PC-9 (cell line): Measurements from ENCODE around the gene XRCC2. TPM values are rescaled to one million over a fixed set of nuclear protein-coding genes. Genes with fewer than 3 reads are reported as not detected.
A peak's percentile ranks its signal among the peaks of the same experiment; 100 is the strongest.

Experiments
- BruUV-seq: library from RNA; stranded (reverse); fragments of 400-500 nt; replicated peaks from 2 replicates; lab custom pipeline; 2021; lab: Mats Ljungman, UMichigan
- CTCF ChIA-PET: fragments of 300-600 bp; sonication (Branson Sonifier 250); formaldehyde crosslinking; loops from one replicate; lab custom pipeline; 2022; ENCODE audit warnings: antibody characterized with exemption; lab: Charles Lee
- POLR2A ChIA-PET: fragments of 300-600 bp; sonication (Branson Sonifier 250); formaldehyde crosslinking; loops from one replicate; lab custom pipeline; 2022; ENCODE audit warnings: antibody characterized with exemption; ENCODE audit not compliant: unreplicated experiment; lab: Charles Lee
- DNase-seq, 2 experiments: peaks; one replicate each; pipeline versions ENCODE4 v3.0.0 to v3.0.0-alpha.2; 2015 to 2022; ENCODE audit warnings: mixed read lengths in 1 of 2
- H2AFZ ChIP-seq: fragments of 200-600 bp; sonication (generic); 2 replicates; pipeline ENCODE4 v1.8.1; 2017; ENCODE audit warnings: antibody characterized with exemption
- H3F3A ChIP-seq: fragments of 200-600 bp; sonication (generic); 2 replicates; pipeline ENCODE4 v1.8.1; 2017; ENCODE audit warnings: antibody characterized with exemption, mild to moderate bottlenecking, low read depth; ENCODE audit not compliant: insufficient read depth
- H3K27ac ChIP-seq: fragments of 200-600 bp; sonication (generic); 2 replicates; pipeline ENCODE4 v1.6.1; 2016; ENCODE audit warnings: mixed run types
- H3K27me3 ChIP-seq: fragments of 200-600 bp; sonication (generic); 2 replicates; pipeline ENCODE4 v1.6.1; 2016; ENCODE audit warnings: low read depth, mixed run types; ENCODE audit not compliant: insufficient read depth
- H3K36me3 ChIP-seq: fragments of 200-600 bp; sonication (generic); 2 replicates; pipeline ENCODE4 v1.6.1; 2016; ENCODE audit warnings: low read depth, mixed run types
- H3K4me1 ChIP-seq: fragments of 200-600 bp; sonication (generic); replicated peaks from 2 replicates; pipeline ENCODE4 v1.6.1; 2016; ENCODE audit warnings: mixed run types; ENCODE audit not compliant: insufficient read depth
- H3K4me2 ChIP-seq: fragments of 200-600 bp; sonication (generic); 2 replicates; pipeline ENCODE4 v1.6.1; 2017; ENCODE audit warnings: mixed run types
- H3K4me3 ChIP-seq: fragments of 200-600 bp; sonication (generic); 2 replicates; pipeline ENCODE4 v1.6.1; 2016; ENCODE audit warnings: mixed run types
- H3K79me2 ChIP-seq: fragments of 200-600 bp; sonication (generic); 2 replicates; pipeline ENCODE4 v1.6.1; 2017; ENCODE audit warnings: low read depth, mixed run types
- H3K9me2 ChIP-seq: fragments of 200-600 bp; sonication (generic); 2 replicates; pipeline ENCODE4 v1.8.1; 2017; ENCODE audit warnings: mild to moderate bottlenecking; ENCODE audit not compliant: insufficient read depth
- H3K9me3 ChIP-seq: fragments of 200-600 bp; sonication (generic); 2 replicates; pipeline ENCODE4 v1.8.1; 2016; ENCODE audit warnings: low read depth; ENCODE audit not compliant: insufficient read depth
- H4K20me1 ChIP-seq: fragments of 200-600 bp; sonication (generic); 2 replicates; pipeline ENCODE4 v1.8.1; 2017; ENCODE audit not compliant: insufficient read depth
- EZH2 ChIP-seq: fragments of 200-600 bp; sonication (generic); IDR thresholded peaks from 2 replicates; pipeline ENCODE4 v1.8.0; 2017; ENCODE audit warnings: antibody characterized with exemption, low read depth
- intact Hi-C: fragments of 100-400 bp; cut with micrococcal nuclease; formaldehyde crosslinking; loops from one replicate; pipeline ENCODE4 v1.10.0; 2022; ENCODE audit not compliant: unreplicated experiment
- total RNA-seq: library from RNA; stranded (reverse); gene quantifications from 2 replicates; pipeline ENCODE4 v1.2.3, GENCODE V29; 2021
- TF ChIP-seq, protein P1 (sequence below): fragments of 200-600 bp; sonication (generic); conservative IDR thresholded peaks from 2 replicates; pipeline ENCODE4 v1.6.1; 2017; ENCODE audit warnings: mixed run types, antibody characterized with exemption, mild to moderate bottlenecking, moderate library complexity

XRCC2 gene
- total RNA-seq, 1 experiment from 2014 or later, result 25.0 TPM

GRCh38 chr7:152673897-152674296 lies 2.0 kb downstream of the XRCC2 start:
- no peaks in the 10 kb centered on the region for H3F3A ChIP-seq
- POLR2A ChIA-PET, result no interaction called here
- no peak overlapping the region for H3K27ac ChIP-seq
- no peak overlapping the region for H2AFZ ChIP-seq
- H3K4me3 ChIP-seq, result no peak overlapping the region
- no peaks in the 10 kb centered on the region for H3K9me2 ChIP-seq
- no peak for TF ChIP-seq EZH2
- TF ChIP-seq, protein P1, sequence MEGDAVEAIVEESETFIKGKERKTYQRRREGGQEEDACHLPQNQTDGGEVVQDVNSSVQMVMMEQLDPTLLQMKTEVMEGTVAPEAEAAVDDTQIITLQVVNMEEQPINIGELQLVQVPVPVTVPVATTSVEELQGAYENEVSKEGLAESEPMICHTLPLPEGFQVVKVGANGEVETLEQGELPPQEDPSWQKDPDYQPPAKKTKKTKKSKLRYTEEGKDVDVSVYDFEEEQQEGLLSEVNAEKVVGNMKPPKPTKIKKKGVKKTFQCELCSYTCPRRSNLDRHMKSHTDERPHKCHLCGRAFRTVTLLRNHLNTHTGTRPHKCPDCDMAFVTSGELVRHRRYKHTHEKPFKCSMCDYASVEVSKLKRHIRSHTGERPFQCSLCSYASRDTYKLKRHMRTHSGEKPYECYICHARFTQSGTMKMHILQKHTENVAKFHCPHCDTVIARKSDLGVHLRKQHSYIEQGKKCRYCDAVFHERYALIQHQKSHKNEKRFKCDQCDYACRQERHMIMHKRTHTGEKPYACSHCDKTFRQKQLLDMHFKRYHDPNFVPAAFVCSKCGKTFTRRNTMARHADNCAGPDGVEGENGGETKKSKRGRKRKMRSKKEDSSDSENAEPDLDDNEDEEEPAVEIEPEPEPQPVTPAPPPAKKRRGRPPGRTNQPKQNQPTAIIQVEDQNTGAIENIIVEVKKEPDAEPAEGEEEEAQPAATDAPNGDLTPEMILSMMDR, result no peak
- H3K9me3 ChIP-seq, result no peaks in the 10 kb centered on the region
- intact Hi-C loops, result loop anchor here (10.0 kb wide), 3 partner anchors 81 to 329 kb away; partner anchors contain the start of genes ACTR3B and KMT2C
- DNase-seq, result peak in 1 of 2 experiments; percentile 41
- no TSS peak for BruUV-seq
- H3K36me3 ChIP-seq, result no peaks in the 10 kb centered on the region
- peaks cover 68% of the 10 kb centered on the region for H3K79me2 ChIP-seq
- peaks cover 24% of the 10 kb centered on the region for H3K4me1 ChIP-seq
- no peaks in the 10 kb centered on the region; the same call in 1 of the 2 replicates for H4K20me1 ChIP-seq
- H3K4me2 ChIP-seq, result peak overlapping the region; percentile 26
- no peaks in the 10 kb centered on the region for H3K27me3 ChIP-seq
- CTCF ChIA-PET, result no interaction called here

- no peaks in the 10 kb centered on the region for H3K9me3 ChIP-seq
- POLR2A ChIA-PET, result no interaction called here
- no peaks in the 10 kb centered on the region for H3K9me2 ChIP-seq
- H3K79me2 ChIP-seq, result peaks cover 71% of the 10 kb centered on the region
- CTCF ChIA-PET, result interaction anchor here (0.7 kb wide), 1 partner anchor 986 kb away, joined by 3 read pairs; no protein-coding TSS in a partner anchor
- H3K27ac ChIP-seq, result no peak overlapping the region
- BruUV-seq, result no TSS peak
- no peaks in the 10 kb centered on the region for H3K36me3 ChIP-seq
- no peaks in the 10 kb centered on the region for H3K27me3 ChIP-seq
- DNase-seq, result no peak
- no peak overlapping the region for H3K4me3 ChIP-seq
- H2AFZ ChIP-seq, result no peak overlapping the region
- peaks cover 24% of the 10 kb centered on the region for H3K4me1 ChIP-seq
- H3K4me2 ChIP-seq, result no peak overlapping the region
- H4K20me1 ChIP-seq, result no peaks in the 10 kb centered on the region; the same call in 1 of the 2 replicates
- intact Hi-C loops, result loop anchor here (10.0 kb wide), 3 partner anchors 82 to 328 kb away; partner anchors contain the start of genes ACTR3B and KMT2C
- H3F3A ChIP-seq, result no peaks in the 10 kb centered on the region
- TF ChIP-seq, protein P1, result no peak
- no peak for TF ChIP-seq EZH2
These were observed 3.3 kb downstream of the XRCC2 start for GRCh38 chr7:152672626-152673025.

DNA sequence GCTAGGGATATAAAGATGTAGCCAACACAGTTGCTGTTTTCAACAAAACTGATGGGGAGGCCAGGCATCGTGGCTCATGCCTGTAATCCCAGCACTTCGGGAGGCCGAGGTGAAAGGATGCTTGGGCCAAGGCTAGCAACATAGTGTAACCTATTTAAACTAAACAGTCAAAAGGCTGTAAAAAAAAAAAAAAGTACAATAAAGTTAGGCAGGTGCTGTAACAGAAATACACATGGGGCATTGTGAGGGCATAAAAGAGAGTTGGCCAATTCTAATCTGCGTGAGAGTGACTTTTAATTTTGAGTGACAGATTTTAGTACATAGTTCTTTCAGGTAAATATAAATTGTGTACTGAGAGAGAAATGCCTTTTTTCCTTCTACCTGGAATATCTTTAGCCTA lies 6.2 kb downstream of the XRCC2 start:
- no peak overlapping the region for H3K27ac ChIP-seq
- H4K20me1 ChIP-seq, result no peaks in the 10 kb centered on the region; the same call in 1 of the 2 replicates
- no TSS peak for BruUV-seq
- H3K4me1 ChIP-seq, result peaks cover 13% of the 10 kb centered on the region
- H3K27me3 ChIP-seq, result no peaks in the 10 kb centered on the region
- H3K79me2 ChIP-seq, result peaks cover 65% of the 10 kb centered on the region
- H3F3A ChIP-seq, result no peaks in the 10 kb centered on the region
- intact Hi-C loops, result loop anchor here (10.0 kb wide), 3 partner anchors 85 to 325 kb away; partner anchors contain the start of genes ACTR3B and KMT2C
- TF ChIP-seq, protein P1, result no peak
- no peak for TF ChIP-seq EZH2
- DNase-seq, result no peak
- H3K4me2 ChIP-seq, result no peak overlapping the region
- no peak overlapping the region for H2AFZ ChIP-seq
- H3K36me3 ChIP-seq, result no peaks in the 10 kb centered on the region
- no peaks in the 10 kb centered on the region for H3K9me3 ChIP-seq
- CTCF ChIA-PET, result no interaction called here
- POLR2A ChIA-PET, result no interaction called here
- no peak overlapping the region for H3K4me3 ChIP-seq
- H3K9me2 ChIP-seq, result no peaks in the 10 kb centered on the region
